Measurements from ENCODE around the gene UNC93A.

Gene UNC93A

DNA sequence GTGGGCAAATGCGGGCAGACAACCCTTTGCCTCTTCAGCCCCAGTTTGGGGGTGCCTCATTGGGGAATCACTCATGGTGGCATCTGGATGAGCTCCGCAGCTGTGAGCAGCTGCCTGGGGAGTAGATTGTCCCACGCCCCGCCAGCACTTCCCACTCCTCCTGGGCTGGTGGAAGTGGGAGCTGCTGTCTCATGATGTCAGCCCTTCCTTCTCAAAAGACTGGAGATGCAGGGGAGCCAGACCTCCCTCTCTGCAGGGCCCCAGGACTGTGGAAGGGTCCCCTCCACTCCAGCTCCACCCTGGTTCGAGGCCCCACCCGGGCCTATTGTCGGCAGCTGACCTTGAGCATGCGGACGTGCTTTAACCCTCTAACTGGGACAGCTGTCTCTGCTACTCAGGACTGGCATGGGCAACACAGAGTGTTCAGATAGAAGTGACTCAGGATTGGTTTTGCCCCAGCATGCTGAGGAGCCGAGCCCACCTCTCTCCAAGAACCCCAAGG is 2.0 kb downstream of the UNC93A start:
- DNase-seq (ENCODE audit: low read depth, low spot score): no peak

GRCh38 chr6:167293590-167294091 is 2.5 kb downstream of the UNC93A start:
- DNase-seq (ENCODE audit: low read depth, low spot score): no peak

GRCh38 chr6:167294241-167294640 is 3.1 kb downstream of the UNC93A start:
- no peak for DNase-seq (ENCODE audit: low read depth, low spot score)

GRCh38 chr6:167294651-167295494 is 3.8 kb downstream of the UNC93A start:
- DNase-seq (ENCODE audit: low read depth, low spot score): no peak

DNA sequence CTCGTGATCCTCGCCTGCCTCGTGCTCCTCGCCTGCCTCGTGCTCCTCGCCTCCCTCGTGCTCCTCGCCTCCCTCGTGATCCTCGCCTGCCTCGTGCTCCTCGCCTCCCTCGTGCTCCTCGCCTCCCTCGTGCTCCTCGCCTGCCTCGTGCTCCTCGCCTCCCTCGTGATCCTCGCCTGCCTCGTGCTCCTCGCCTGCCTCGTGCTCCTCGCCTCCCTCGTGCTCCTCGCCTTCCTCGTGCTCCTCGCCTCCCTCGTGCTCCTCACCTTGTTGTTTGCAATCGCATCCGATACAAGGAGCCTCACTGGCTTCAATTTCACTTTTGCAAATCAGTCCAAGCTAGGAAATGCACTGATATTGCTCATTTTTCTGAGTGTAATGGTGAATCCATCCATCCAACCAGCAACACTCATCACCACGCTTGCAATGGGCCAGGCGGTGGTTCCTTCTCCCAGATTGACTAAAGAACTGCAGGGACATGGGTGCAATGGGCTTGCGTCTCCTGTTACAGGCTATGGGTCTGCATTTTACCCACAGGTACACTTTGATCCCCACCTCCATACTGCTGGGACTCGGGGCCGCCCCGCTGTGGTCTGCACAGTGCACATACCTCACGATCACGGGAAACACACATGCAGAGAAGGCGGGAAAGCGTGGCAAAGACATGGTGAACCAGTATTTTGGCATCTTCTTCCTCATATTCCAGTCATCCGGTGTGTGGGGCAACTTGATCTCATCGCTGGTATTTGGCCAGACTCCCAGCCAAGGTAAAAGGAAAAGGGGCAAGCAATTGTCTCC is 4.6 kb downstream of the UNC93A start:
- DNase-seq (ENCODE audit: low read depth, low spot score): no peak

DNA sequence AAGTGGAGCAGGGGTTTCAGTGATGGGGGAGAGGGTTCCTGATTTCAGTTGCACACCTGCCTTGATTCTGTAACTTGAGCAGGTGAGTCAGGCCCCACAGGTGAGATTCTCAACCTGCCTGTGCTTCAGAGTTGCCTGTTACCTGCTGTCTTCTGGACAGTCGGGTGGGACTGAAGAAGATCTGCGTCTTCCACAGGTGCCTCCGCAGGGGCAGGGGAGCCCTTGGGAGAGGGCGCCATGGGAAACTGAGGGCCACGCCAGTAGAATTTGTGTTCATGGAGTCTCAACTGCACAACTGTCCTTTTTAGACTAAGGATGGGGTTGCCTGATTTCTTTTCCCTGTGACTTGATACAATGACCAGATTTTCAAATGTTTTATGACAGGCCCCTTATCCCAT is 5.2 kb downstream of the UNC93A start:
- no peak for DNase-seq (ENCODE audit: low read depth, low spot score)

DNA sequence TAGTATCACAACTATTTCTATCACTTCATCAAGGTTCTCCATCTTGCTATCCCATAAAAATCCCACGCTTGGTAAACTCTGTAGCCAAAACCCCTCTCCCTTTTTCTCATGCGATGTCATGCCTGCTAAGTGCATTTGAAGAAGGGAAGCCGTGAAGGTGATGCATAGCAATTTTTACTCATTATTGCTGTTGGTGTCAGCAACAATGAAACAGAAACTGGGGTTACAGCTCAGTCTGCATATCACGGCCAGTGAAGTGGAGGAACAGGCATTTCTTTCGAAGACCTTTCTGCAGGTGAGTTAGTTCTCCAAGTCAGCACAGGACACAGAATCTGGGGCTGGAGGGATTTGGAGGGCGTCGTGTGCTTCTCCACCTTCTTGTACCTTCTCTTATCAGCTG is 5.8 kb downstream of the UNC93A start:
- no peak for DNase-seq (ENCODE audit: low read depth, low spot score)

DNA sequence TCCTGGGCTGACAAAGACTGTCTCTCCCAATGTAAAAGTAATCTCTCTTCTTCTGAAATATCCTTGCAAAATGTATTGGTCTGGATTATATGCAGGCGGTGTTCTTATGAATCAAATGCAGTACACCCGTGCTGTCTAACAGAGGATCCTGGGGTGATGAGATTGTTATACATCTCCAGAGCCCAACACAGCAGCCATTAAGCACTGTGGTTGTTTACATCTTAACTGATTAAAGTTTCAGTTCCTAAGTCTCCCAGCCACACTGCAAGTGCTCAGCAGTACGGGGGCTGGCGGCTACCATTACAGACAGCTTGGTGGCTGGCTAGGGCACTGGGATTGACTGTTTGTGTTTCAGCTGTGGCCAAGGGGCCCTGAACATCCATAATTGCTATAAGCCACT is 7.0 kb downstream of the UNC93A start:
- DNase-seq (ENCODE audit: low read depth, low spot score): no peak

GRCh38 chr6:167299641-167300308 is 8.7 kb downstream of the UNC93A start:
- DNase-seq (ENCODE audit: low read depth, low spot score): no peak

DNA sequence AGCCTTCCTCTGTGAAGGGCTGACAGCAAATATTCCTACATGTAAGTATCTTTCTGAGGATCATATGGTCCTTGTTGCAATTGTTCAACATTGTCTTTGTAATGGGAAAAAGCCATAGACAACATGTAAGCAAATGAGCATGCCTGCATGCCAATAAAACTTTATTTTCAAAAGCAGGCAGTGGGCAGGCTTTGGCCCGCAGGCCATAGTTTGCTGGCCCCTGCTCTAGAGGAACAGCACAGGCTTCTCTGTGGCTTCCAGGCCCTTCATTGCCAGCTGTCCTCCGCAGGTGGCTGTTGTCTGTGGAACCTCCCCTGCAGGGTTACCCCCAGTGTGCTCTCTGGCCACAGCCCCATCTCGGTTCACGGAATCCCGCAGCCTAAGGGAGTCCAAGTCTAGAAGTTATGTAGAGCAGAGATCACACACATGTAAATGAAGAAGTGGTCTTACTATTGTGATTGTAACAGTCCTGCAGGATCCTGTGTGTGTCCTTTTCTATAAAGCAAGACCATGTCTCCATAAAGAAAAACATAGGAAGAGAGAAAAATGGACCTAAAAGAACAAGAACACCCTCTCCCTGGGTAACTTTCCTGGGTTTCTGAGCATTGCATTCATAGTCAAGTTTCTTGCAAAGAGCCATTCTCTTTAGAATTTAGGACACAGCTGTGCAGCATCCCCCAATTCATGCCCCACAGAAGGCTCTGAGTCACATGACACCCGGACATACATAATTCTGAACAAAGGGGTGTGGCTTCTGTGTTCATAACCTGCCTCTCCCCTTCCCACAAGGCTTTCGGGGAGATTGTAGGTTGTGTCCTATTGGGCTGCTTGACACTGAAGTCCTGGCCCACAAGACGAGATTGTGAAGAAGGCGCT is 10.0 kb downstream of the UNC93A start:
- DNase-seq (ENCODE audit: low read depth, low spot score): no peak

- DNase-seq (ENCODE audit: low read depth, low spot score): no peak
These were observed 11.0 kb downstream of the UNC93A start for GRCh38 chr6:167302074-167302473.

- no peak for DNase-seq (ENCODE audit: low read depth, low spot score)
These were observed 11.7 kb downstream of the UNC93A start for GRCh38 chr6:167302796-167303195.

DNA sequence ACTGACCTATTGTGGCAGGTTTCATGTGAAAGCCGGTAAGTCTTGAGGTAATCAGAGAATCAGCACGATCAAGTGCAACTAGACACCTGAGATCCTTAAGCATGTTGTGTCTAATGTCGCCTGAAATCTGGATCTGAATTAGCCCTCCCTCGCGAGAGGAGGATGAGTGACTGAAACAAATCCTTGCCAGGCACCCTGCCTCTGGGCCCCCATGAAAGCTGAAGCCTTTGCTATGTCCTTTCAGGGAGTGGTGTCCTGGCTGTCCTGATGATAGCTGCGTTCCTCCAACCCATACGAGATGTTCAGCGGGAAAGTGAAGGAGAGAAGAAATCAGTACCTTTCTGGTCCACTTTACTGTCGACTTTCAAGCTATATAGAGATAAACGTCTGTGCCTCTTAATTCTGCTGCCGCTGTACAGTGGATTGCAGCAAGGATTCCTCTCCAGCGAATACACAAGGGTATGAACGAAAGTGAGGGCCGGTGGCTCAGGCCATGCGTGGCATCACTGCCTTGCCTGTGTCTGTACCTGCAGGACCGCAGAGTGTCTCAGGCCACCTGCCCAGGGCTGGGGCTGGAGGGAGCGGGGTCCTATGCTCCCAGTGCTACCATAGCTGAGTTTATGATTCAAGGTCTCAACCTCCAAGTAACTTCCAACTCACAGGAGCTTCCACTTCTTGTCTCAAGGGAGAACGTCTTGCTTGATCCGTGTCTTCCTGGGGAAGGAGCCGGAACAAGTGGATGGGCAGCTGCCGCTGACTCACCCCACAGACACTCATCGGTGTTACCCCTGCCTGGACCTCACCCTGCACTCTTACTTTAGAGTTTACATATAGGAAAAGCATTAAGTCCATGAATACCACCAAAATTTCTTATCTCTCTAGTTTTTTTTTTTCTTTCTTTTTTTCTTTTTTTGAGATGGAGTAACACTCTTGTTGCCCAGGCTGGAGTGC is 12.8 kb downstream of the UNC93A start:
- DNase-seq (ENCODE audit: low read depth, low spot score): no peak

GRCh38 chr6:167304912-167305311 is 13.8 kb downstream of the UNC93A start:
- no peak for DNase-seq (ENCODE audit: low read depth, low spot score)

GRCh38 chr6:167305796-167306195 is 14.7 kb downstream of the UNC93A start:
- DNase-seq (ENCODE audit: low read depth, low spot score): no peak

- DNase-seq (ENCODE audit: low read depth, low spot score): peak; percentile 76
These were observed 15.4 kb downstream of the UNC93A start for GRCh38 chr6:167306401-167306998.

DNA sequence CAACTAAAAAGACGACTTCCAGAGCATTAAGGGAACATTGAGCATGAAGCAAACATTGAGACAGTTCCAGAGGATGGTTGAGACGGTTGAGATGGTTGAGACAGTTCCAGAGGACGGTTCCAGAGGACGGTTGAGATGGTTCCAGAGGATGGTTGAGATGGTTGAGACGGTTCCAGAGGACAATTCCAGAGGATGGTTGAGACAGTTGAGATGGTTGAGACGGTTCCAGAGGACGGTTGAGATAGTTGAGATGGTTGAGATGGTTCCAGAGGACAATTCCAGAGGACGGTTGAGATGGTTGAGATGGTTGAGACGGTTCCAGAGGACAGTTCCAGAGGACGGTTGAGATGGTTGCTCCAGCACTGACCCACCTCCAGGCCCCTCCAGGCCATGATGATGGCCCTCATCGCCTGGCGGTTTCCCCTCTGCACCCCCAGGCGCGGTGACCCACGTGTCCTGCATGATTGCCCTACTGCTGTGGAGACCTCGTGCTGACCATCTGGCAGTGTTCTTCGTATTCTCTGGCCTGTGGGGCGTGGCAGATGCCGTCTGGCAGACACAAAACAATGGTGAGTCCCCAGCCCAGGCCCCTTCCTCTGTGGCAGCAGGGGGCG is 16.3 kb downstream of the UNC93A start:
- no peak for DNase-seq (ENCODE audit: low read depth, low spot score)

- DNase-seq (ENCODE audit: low read depth, low spot score): no peak
These were observed 17.1 kb downstream of the UNC93A start for GRCh38 chr6:167308207-167308606.

All from ELF-1 (cell line).